ENCODE results near the gene TBXAS1.
A peak's percentile ranks its signal among the peaks of the same experiment; 100 is the strongest.

Gene TBXAS1

GRCh38 chr7:140004672-140005071, 175.6 kb downstream of the TBXAS1 start:
- no peak overlapping the region for H3K4me3 ChIP-seq (ENCODE audit: low read depth, low read length)
- no peak for TF ChIP-seq CTCF (IDR thresholded peaks at IDR 0.05; ENCODE audit: low read depth, low read length)

GRCh38 chr7:140005341-140005740, 176.3 kb downstream of the TBXAS1 start:
- no peak for TF ChIP-seq CTCF (IDR thresholded peaks at IDR 0.05; ENCODE audit: low read depth, low read length)
- no peak overlapping the region for H3K4me3 ChIP-seq (ENCODE audit: low read depth, low read length)

GRCh38 chr7:140005754-140006503, 176.9 kb downstream of the TBXAS1 start:
- peak; percentile 23; the same call in 1 of the 2 replicates for TF ChIP-seq CTCF (IDR thresholded peaks at IDR 0.05; ENCODE audit: low read depth, low read length)
- H3K4me3 ChIP-seq (ENCODE audit: low read depth, low read length), result no peak overlapping the region

- H3K4me3 ChIP-seq (ENCODE audit: low read depth, low read length), result no peak overlapping the region
- TF ChIP-seq CTCF (IDR thresholded peaks at IDR 0.05; ENCODE audit: low read depth, low read length), result no peak
These were observed 177.5 kb downstream of the TBXAS1 start for GRCh38 chr7:140006600-140006999.

- H3K4me3 ChIP-seq (ENCODE audit: low read depth, low read length), result no peak overlapping the region
- no peak for TF ChIP-seq CTCF (IDR thresholded peaks at IDR 0.05; ENCODE audit: low read depth, low read length)
These were observed 178.1 kb downstream of the TBXAS1 start for GRCh38 chr7:140007051-140007690.

- H3K4me3 ChIP-seq (ENCODE audit: low read depth, low read length), result no peak overlapping the region
- TF ChIP-seq CTCF (IDR thresholded peaks at IDR 0.05; ENCODE audit: low read depth, low read length), result no peak
These were observed 179.9 kb downstream of the TBXAS1 start for GRCh38 chr7:140008755-140009610.

Data from WI38 (cell line).